Spinal cord (tissue), 10 donors: ENCODE results near the gene CRIP1. TPM values are rescaled to one million over a fixed set of nuclear protein-coding genes. Genes with fewer than 3 reads are reported as not detected.

Experiments used
- DNase-seq, 6 donors: peaks; one replicate each; pipeline versions ENCODE4 v3.0.0 to v3.0.0-alpha.2; 2013 to 2015; ENCODE audit warnings: low spot score in 6 of 6, low read depth in 4 of 6
- H3K27ac ChIP-seq: one replicate; pipeline ENCODE4 v1.5.1; 2013; ENCODE audit warnings: low read depth, low read length, control low read depth
- H3K27me3 ChIP-seq: one replicate; pipeline ENCODE4 v1.6.1; 2013; ENCODE audit warnings: low read length; ENCODE audit not compliant: control insufficient read depth, insufficient read depth
- H3K36me3 ChIP-seq: one replicate; pipeline ENCODE4 v1.6.1; 2013; ENCODE audit warnings: low read length; ENCODE audit not compliant: control insufficient read depth, insufficient read depth
- H3K4me1 ChIP-seq: one replicate; pipeline ENCODE4 v1.6.1; 2013; ENCODE audit warnings: low read length; ENCODE audit not compliant: control insufficient read depth, insufficient read depth
- H3K4me3 ChIP-seq: one replicate; pipeline ENCODE4 v1.5.1; 2013; ENCODE audit warnings: low read depth, low read length, control low read depth
- H3K9me3 ChIP-seq: one replicate; pipeline ENCODE4 v1.6.1; 2013; ENCODE audit warnings: low read length; ENCODE audit not compliant: control insufficient read depth, insufficient read depth
- WGBS: methylation state at CpG from one replicate; pipeline ENCODE4 v1.1.5; 2013; ENCODE audit warnings: missing lambda C conversion rate; ENCODE audit not compliant: insufficient coverage; 5-methylcytosine and 5-hydroxymethylcytosine counted together
- polyA plus RNA-seq, 2 donors: library from polyadenylated mRNA; unstranded; fragments of 120-200 nt; gene quantifications; one replicate each; pipeline ENCODE4 v1.2.1, GENCODE V29; 2013; ENCODE audit not compliant: insufficient read length in 2 of 2
- total RNA-seq, 2 donors: library from RNA; depleted of rRNA in 1 of 2; stranded (reverse); fragments of 120-200 nt in 1 of 2; fragments of >200 nt in 1 of 2; gene quantifications; one replicate each; pipeline versions ENCODE4 v1.2.3 to v1.2.4, GENCODE V29; 2013 to 2014
- donor health status: healthy.

CRIP1 gene
- total and polyA plus RNA-seq, 4 donors, result 4.3 to 34.5 (median 17.7) TPM

DNA sequence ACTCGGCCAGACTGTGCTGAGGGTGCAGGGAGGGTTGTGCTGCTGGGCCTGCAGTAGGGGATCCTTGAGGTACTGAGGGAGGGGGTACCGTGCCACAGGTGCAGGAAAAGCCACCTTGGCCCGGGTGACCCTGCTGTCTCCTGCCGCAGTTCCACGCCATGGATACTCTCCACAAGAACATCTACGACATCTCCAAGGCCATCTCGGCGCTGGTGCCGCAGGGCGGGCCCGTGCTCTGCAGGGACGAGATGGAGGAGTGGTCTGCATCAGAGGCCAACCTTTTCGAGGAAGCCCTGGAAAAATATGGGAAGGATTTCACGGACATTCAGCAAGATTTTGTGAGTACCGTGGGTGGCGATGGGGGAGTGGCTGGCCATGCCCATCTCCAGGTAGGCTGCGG lies 26.1 kb upstream of the CRIP1 start:
- Histone ChIP-seq H3K4me3 (no peak overlapping the region), H3K4me1 (peaks cover 3% of the 10 kb centered on the region), H3K27me3 (no peaks in the 10 kb centered on the region), H3K9me3 (no peaks in the 10 kb centered on the region), H3K36me3 (peaks cover 90% of the 10 kb centered on the region), H3K27ac (no peak overlapping the region)
- DNase-seq, result no peak
- WGBS, result 96% methylated on average over 16 of the region's 17 CpGs

DNA sequence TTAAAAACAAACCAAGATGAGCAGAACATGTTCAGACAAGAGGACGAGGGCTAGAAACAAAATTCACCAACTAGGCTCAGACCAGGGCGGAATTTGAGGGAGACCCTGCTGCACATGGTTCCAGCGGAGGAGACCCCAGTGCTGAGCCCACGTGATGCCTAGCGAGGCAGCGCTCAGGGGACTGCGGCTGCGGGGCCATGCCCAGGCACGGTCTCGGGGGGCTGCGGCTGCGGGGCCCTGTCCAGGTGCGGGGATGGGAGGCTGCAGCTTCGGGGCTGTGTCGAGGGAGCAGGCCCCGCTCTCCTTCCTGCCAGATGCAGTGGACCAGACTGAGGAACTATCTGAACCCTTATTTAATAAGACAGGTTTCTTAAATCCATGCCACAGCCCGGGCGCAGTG lies 24.8 kb upstream of the CRIP1 start:
- Histone ChIP-seq H3K4me1 (peaks cover 6% of the 10 kb centered on the region), H3K36me3 (peaks cover 90% of the 10 kb centered on the region), H3K9me3 (no peaks in the 10 kb centered on the region), H3K27me3 (no peaks in the 10 kb centered on the region), H3K4me3 (no peak overlapping the region), H3K27ac (no peak overlapping the region)
- WGBS, result 98% methylated on average over 18 of the region's 18 CpGs
- no peak for DNase-seq

DNA sequence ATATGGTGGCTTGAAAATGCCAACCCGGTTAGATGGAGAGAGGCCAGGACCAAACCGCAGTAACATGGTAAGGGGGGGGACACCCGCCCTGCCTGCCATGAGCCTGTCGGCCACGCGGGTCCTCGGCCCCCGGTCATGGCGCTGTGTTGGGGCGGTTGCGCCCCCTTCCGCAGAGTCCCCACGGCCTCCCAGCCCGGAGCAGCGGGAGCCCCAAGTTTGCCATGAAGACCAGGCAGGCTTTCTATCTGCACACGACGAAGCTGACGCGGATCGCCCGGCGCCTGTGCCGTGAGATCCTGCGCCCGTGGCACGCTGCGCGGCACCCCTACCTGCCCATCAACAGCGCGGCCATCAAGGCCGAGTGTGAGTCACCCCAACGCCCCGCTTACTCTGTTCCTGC lies 22.2 kb upstream of the CRIP1 start:
- Histone ChIP-seq H3K4me3 (no peak overlapping the region), H3K27me3 (no peaks in the 10 kb centered on the region), H3K4me1 (peaks cover 28% of the 10 kb centered on the region), H3K36me3 (peaks cover 97% of the 10 kb centered on the region), H3K27ac (no peak overlapping the region), H3K9me3 (no peaks in the 10 kb centered on the region)
- DNase-seq, result no peak
- WGBS, result 91% methylated on average over 20 of the region's 33 CpGs

DNA sequence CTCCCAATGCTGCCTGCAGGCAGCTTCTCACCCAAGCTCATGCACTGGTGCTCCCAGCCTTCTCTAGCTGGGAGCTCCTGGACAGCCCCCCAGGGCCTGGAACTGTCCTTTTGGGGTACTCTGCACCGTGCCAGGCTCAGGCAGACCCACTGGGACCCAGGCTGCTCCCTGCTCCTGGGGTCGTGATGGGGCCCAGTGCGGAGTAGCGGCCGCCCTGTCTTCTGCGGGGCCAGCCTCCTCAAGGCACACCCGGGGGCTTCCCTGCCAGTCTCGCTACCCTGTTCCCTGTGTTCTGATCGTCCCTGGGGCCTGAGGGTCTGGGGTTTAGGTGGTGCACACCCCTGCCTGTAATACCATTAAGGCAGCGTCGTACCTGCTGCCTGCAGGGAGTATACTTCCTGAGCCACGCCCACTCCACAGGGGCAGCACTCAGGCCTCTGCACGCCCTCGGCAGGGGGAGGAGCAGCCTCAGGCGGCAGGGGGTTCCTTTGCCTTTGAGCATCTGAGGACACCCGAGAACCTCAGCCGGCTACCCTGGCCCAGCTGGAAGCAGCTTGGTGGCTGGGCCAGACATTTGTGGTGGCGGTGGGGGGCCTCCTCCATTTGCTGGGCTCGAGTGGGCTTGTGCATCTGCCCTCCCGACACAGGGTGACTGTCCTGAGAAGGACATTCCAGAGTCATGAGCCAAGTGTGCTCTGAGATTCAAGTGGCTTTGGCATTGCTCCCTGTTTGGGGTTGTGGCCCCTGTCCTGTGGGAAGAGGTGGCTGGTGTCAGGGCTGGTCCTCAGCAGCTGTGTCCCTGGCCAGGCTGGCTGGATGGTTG lies 21.3 kb upstream of the CRIP1 start:
- H3K9me3 ChIP-seq, result no peaks in the 10 kb centered on the region
- H3K4me3 ChIP-seq, result no peak overlapping the region
- H3K4me1 ChIP-seq, result peaks cover 32% of the 10 kb centered on the region
- WGBS, result 70% methylated on average over 19 of the region's 20 CpGs
- no peaks in the 10 kb centered on the region for H3K27me3 ChIP-seq
- no peak for DNase-seq
- peaks cover 100% of the 10 kb centered on the region for H3K36me3 ChIP-seq
- H3K27ac ChIP-seq, result no peak overlapping the region

DNA sequence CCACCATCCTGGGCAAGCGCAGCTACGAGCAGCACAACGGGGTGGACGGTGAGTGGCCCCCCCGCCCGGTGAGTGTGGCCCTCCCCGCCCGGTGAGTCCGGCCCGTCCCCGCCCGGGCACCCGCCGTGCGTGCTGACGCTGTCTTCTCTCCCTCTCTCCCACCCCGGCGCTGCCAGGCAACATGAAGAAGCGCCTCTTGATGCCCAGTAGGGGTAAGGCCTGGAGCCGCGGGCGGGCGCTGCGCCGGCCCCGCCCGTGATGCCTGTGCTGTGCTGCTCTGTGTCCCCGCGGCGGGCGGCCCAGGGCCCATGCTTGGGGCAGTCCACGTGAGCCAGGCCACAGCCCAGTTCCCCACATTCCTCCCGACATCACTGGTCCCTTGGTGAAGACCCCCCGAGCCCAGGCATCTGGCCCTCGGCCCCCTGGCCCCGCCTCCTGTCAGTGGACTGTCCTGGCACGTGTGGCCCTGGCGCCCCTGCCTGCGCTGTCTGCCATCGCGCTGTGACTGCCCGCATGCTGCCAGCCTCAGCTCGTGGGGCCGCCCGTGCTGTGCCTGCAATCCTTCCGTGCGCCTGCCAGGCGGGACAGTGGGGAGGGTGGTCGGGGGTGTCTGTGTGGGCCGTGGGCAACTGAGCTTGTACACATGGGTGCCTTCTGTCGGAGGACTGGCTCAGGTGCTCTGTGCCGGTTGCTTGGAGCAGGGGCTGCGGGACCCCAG lies 20.0 kb upstream of the CRIP1 start:
- WGBS, result 87% methylated on average over 44 of the region's 53 CpGs
- H3K4me1 ChIP-seq, result peaks cover 44% of the 10 kb centered on the region
- no peak for DNase-seq
- H3K9me3 ChIP-seq, result no peaks in the 10 kb centered on the region
- H3K4me3 ChIP-seq, result no peak overlapping the region
- H3K36me3 ChIP-seq, result peaks cover 98% of the 10 kb centered on the region
- H3K27ac ChIP-seq, result no peak overlapping the region
- no peaks in the 10 kb centered on the region for H3K27me3 ChIP-seq

DNA sequence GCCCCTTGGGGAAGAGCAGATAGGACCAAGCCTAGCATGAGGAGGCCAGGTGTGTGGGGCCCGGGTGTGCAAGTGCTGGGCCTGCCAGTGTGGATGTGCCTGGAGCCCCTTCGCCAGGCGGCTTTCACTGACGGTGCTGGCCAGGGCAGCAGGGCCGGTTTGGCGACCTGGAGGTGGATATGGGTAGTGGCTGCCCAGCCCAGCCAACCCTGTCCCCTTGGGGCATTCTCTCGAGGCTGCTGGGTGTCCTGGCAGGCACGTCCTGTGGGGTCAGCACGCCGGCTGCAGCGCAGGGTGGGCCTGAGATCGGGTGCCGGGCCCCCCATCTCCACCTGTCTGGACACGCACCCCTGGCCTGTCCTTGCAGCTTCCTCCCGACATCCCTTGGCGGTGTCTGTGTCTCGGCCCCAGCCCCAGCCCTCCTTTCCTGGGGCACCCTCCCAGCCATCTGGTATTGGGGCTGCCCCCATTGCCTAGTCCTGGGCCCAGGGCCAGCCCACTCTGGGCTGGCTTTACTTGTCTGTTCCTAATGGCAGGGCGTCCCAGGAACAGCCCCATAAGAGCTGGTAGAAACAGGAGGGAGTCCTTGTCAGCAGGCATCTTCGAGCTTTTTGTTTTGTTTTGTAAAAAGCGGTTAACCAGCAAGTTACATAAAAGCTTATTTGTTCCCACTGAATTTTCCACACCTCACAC lies 19.3 kb upstream of the CRIP1 start:
- peaks cover 98% of the 10 kb centered on the region for H3K36me3 ChIP-seq
- no peak overlapping the region for H3K4me3 ChIP-seq
- no peaks in the 10 kb centered on the region for H3K27me3 ChIP-seq
- 82% methylated on average over 17 of the region's 20 CpGs for WGBS
- H3K9me3 ChIP-seq, result no peaks in the 10 kb centered on the region
- peak in 1 of 6 donors; percentile 23 for DNase-seq
- no peak overlapping the region for H3K27ac ChIP-seq
- peaks cover 51% of the 10 kb centered on the region for H3K4me1 ChIP-seq

DNA sequence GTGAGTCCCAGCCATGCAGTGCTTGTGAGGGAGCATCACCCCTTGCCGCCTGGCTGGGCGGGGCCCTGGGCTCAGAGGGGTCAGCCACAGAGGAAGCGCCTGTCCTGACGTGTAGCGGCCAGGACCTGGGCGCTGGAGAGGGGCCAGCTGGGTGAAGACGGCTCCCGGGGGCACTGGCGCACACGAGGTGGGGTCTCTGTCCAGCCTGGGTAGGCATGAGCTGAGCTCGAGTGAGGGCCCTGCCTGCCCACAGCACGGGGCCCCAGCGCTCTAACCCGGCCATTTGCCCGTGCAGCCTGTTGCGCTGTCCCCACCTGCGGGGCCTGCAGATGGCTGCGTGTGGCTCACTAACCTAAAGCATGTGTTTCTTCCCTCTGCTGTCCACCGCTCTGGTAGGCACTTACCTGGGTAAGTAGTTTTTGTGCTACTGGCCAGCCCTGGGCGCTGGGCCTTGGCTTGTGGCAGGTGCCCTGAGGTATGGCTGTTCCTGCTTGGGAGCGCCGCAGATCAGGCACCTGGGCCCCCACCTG lies 18.7 kb upstream of the CRIP1 start:
- Histone ChIP-seq H3K4me1 (peaks cover 57% of the 10 kb centered on the region), H3K9me3 (no peaks in the 10 kb centered on the region), H3K36me3 (peaks cover 96% of the 10 kb centered on the region), H3K27ac (no peak overlapping the region), H3K4me3 (no peak overlapping the region), H3K27me3 (no peaks in the 10 kb centered on the region)
- WGBS, result 85% methylated on average over 22 of the region's 22 CpGs
- DNase-seq, result no peak

DNA sequence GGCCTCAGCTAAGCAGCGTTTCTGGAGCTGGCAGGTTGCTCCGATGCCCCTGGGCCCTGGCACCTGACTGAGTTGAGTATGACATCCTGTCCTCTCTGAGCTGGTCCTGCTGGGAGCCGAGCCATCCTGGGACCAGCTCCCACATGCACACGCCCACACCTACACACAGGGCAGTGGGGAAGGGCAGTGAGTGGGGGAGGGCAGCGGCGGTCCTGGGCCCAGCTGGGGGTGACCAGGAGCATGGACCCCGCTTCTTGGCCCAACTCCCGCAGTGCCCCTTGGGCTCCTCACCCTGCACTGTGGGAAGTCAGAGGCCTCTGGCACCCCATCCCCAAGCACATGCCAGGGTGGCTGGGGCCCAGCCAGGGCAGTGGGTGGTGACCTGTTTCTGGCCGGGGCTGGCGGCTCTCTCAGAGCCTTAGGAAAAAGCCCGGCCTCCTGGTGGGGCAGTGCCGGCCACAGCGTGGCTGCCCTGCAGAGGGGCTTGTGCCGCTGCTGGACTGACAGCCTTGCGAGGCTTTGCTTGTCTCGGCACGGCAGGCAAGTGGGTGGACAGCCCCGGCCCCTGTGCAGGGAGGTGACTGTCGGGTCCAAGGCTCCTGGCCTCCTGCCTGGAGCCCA lies 18.0 kb upstream of the CRIP1 start:
- Histone ChIP-seq H3K27ac (no peak overlapping the region), H3K36me3 (peaks cover 89% of the 10 kb centered on the region)
- 63% methylated on average over 18 of the region's 19 CpGs for WGBS

More for the DNA sequence above, 18.0 kb upstream of the CRIP1 start:
- H3K27me3 ChIP-seq, result no peaks in the 10 kb centered on the region
- peak in 1 of 6 donors; percentile 35 for DNase-seq
- H3K4me1 ChIP-seq, result peaks cover 64% of the 10 kb centered on the region
- H3K9me3 ChIP-seq, result no peaks in the 10 kb centered on the region
- no peak overlapping the region for H3K4me3 ChIP-seq
